H1 (cell line): ENCODE measurements around the gene DCP2.

Experiments used
- BACH1 ChIP-seq: IDR thresholded peaks from 2 replicates; pipeline ENCODE4 v1.6.1; 2012; ENCODE audit warnings: low read length, improper control_type of control experiment
- EZH2 ChIP-seq: fragments of 200-600 bp; sonication (generic); IDR thresholded peaks from 2 replicates; pipeline ENCODE4 v1.7.1; 2012; ENCODE audit warnings: low read depth, mild to moderate bottlenecking, moderate library complexity, low read length, inconsistent platforms; ENCODE audit not compliant: severe bottlenecking
- KDM1A ChIP-seq: fragments of 200-600, 300-600 bp; sonication (generic); IDR thresholded peaks from 2 replicates; pipeline ENCODE4 v1.7.1; 2016; ENCODE audit warnings: mild to moderate bottlenecking, low read length, borderline replicate concordance
- POLR2A ChIP-seq, 2 experiments: IDR thresholded peaks; 1 replicate in 1 of 2; 2 replicates in 1 of 2; pipeline ENCODE4 v1.6.1; 2011; ENCODE audit warnings: low read depth in 2 of 2, low read length in 2 of 2, mild to moderate bottlenecking in 2 of 2; ENCODE audit errors: control extremely low read depth in 1 of 2
- POLR2AphosphoS5 ChIP-seq: IDR thresholded peaks from 2 replicates; pipeline ENCODE4 v1.6.1; 2011; ENCODE audit warnings: low read depth, low read length
- SIX5 ChIP-seq: IDR thresholded peaks from 2 replicates; pipeline ENCODE4 v1.6.1; 2011; ENCODE audit warnings: mild to moderate bottlenecking, low read depth, low read length
- SP1 ChIP-seq: IDR thresholded peaks from 2 replicates; pipeline ENCODE4 v1.6.1; 2011; ENCODE audit warnings: low read depth, low read length
- TAF1 ChIP-seq: IDR thresholded peaks from 2 replicates; pipeline ENCODE4 v1.6.1; 2011; ENCODE audit warnings: mild to moderate bottlenecking, low read depth, low read length
- ZNF274 ChIP-seq: IDR thresholded peaks from 2 replicates; pipeline ENCODE4 v1.7.0; 2012; ENCODE audit warnings: low read length, borderline replicate concordance; ENCODE audit errors: extremely low read depth
- TF ChIP-seq, protein P1 (sequence below), 3 experiments: IDR thresholded peaks; 1 replicate in 2 of 3; 2 replicates in 1 of 3; pipeline versions ENCODE4 v1.5.1 to v1.6.1; 2011; ENCODE audit warnings: low read length in 3 of 3, mild to moderate bottlenecking in 3 of 3, inconsistent platforms in 2 of 3, low read depth in 1 of 3, moderate library complexity in 1 of 3; ENCODE audit not compliant: insufficient read depth in 1 of 3; ENCODE audit errors: control extremely low read depth in 1 of 3
- TF ChIP-seq, protein P2 (sequence below): IDR thresholded peaks from 2 replicates; pipeline ENCODE4 v1.6.1; 2012; ENCODE audit warnings: inconsistent platforms

DNA sequence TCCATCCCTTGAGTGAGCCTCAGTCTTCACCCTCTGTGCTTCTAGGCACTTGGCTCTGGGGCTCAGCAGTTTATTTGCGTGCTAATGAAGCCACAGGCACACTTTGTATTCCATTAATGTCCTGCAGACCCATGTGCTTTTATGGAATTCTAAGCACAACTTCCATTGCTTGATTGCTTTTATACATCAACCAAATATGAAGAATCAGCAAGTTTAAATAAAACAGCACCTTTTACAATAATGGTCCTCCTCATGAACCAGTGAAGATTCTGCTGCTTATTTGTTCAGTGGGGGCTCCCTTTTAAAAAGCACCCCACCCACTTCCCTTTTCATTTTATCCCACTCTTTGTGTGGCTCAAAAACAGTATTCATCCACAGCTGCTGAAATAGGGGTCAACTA is 60.2 kb downstream of the DCP2 start:
- TF ChIP-seq TAF1, result no peak
- no peak for TF ChIP-seq POLR2A (IDR thresholded peaks at IDR 0.05; ENCODE audit: control extremely low read depth in 1 of 2, low read depth in 2 of 2, low read length in 2 of 2)
- TF ChIP-seq EZH2, result no peak
- no peak for TF ChIP-seq BACH1
- TF ChIP-seq KDM1A, result no peak
- TF ChIP-seq, protein P1, sequence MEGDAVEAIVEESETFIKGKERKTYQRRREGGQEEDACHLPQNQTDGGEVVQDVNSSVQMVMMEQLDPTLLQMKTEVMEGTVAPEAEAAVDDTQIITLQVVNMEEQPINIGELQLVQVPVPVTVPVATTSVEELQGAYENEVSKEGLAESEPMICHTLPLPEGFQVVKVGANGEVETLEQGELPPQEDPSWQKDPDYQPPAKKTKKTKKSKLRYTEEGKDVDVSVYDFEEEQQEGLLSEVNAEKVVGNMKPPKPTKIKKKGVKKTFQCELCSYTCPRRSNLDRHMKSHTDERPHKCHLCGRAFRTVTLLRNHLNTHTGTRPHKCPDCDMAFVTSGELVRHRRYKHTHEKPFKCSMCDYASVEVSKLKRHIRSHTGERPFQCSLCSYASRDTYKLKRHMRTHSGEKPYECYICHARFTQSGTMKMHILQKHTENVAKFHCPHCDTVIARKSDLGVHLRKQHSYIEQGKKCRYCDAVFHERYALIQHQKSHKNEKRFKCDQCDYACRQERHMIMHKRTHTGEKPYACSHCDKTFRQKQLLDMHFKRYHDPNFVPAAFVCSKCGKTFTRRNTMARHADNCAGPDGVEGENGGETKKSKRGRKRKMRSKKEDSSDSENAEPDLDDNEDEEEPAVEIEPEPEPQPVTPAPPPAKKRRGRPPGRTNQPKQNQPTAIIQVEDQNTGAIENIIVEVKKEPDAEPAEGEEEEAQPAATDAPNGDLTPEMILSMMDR (IDR thresholded peaks at IDR 0.05; ENCODE audit: control extremely low read depth in 1 of 3, insufficient read depth in 1 of 3, low read depth in 1 of 3, low read length in 3 of 3), result no peak
- no peak for TF ChIP-seq SP1
- TF ChIP-seq, protein P2, sequence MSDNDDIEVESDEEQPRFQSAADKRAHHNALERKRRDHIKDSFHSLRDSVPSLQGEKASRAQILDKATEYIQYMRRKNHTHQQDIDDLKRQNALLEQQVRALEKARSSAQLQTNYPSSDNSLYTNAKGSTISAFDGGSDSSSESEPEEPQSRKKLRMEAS, result no peak
- no peak for TF ChIP-seq SIX5
- TF ChIP-seq POLR2AphosphoS5, result no peak
- TF ChIP-seq ZNF274, result no peak
